Thyroid gland (tissue), 4 donors: ENCODE measurements around the gene OR2D3. TPM values are rescaled to one million over a fixed set of nuclear protein-coding genes. Genes with fewer than 3 reads are reported as not detected.
"Not testable (repeated sequence)": the region's sequence is repeated elsewhere in the genome, so short reads cannot be mapped to it uniquely, and the experiment has no call there.

Experiments used
- DNase-seq, 2 donors: peaks; one replicate each; pipeline ENCODE4 v3.0.0-alpha.2; 2019
- H3K27ac ChIP-seq, 3 donors: fragments of 200-600 bp; sonication (generic); 1 replicate in 2 of 3; 2 replicates in 1 of 3; pipeline ENCODE4 v1.5.1; 2016 to 2019; ENCODE audit warnings: mild to moderate bottlenecking in 1 of 3, moderate library complexity in 1 of 3
- H3K27me3 ChIP-seq: fragments of 200-600 bp; sonication (generic); one replicate; pipeline ENCODE4 v1.5.1; 2019
- H3K36me3 ChIP-seq, 2 donors: fragments of 200-600 bp; sonication (generic); one replicate each; pipeline ENCODE4 v1.5.1; 2016 to 2019
- H3K4me1 ChIP-seq, 2 donors: fragments of 200-600 bp; sonication (generic); one replicate each; pipeline ENCODE4 v1.5.1; 2017 to 2019
- H3K4me3 ChIP-seq, 3 donors: fragments of 200-600 bp; sonication (generic); replicated peaks in 1 of 3; 1 replicate in 2 of 3; 2 replicates in 1 of 3; pipeline ENCODE4 v1.5.1; 2016; ENCODE audit warnings: mild to moderate bottlenecking in 1 of 3
- H3K9me3 ChIP-seq: fragments of 200-600 bp; sonication (generic); one replicate; pipeline ENCODE4 v1.5.1; 2017
- POLR2A ChIP-seq, 2 donors: fragments of 450-650 bp; IDR thresholded peaks; one replicate each; pipeline ENCODE4 v1.6.1; 2017; ENCODE audit warnings: antibody characterized with exemption in 2 of 2, mild to moderate bottlenecking in 2 of 2, moderate library complexity in 1 of 2
- WGBS, 2 donors: methylation state at CpG; one replicate each; pipeline ENCODE4 v1.1.5; 2017; 5-methylcytosine and 5-hydroxymethylcytosine counted together
- intact Hi-C: fragments of 100-400 bp; cut with DNase I; formaldehyde crosslinking; loops from one replicate; pipeline ENCODE4 v1.15.1; 2023
- total RNA-seq, 4 donors: library from RNA; depleted of rRNA; stranded (reverse); fragments of >200 nt; gene quantifications; one replicate each; pipeline ENCODE4 v1.2.3, GENCODE V29; 2016
- TF ChIP-seq, protein P1 (sequence below), 6 experiments: fragments of 200-600 bp in 3 of 6; fragments of 450-650 bp in 3 of 6; sonication (generic) in 3 of 6; IDR thresholded peaks; one replicate each; pipeline ENCODE4 v1.5.1; 2016 to 2019; ENCODE audit warnings: antibody characterized with exemption in 6 of 6, mild to moderate bottlenecking in 2 of 6, inconsistent platforms in 1 of 6, moderate library complexity in 1 of 6

OR2D3 gene
- total RNA-seq, 4 donors from 2014 or later: not detected

- no peak for TF ChIP-seq POLR2A (IDR thresholded peaks at IDR 0.05)
- TF ChIP-seq, protein P1, sequence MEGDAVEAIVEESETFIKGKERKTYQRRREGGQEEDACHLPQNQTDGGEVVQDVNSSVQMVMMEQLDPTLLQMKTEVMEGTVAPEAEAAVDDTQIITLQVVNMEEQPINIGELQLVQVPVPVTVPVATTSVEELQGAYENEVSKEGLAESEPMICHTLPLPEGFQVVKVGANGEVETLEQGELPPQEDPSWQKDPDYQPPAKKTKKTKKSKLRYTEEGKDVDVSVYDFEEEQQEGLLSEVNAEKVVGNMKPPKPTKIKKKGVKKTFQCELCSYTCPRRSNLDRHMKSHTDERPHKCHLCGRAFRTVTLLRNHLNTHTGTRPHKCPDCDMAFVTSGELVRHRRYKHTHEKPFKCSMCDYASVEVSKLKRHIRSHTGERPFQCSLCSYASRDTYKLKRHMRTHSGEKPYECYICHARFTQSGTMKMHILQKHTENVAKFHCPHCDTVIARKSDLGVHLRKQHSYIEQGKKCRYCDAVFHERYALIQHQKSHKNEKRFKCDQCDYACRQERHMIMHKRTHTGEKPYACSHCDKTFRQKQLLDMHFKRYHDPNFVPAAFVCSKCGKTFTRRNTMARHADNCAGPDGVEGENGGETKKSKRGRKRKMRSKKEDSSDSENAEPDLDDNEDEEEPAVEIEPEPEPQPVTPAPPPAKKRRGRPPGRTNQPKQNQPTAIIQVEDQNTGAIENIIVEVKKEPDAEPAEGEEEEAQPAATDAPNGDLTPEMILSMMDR (IDR thresholded peaks at IDR 0.05): no peak
- no peak overlapping the region for H3K27ac ChIP-seq
- no peaks in the 10 kb centered on the region for H3K27me3 ChIP-seq
- H3K36me3 ChIP-seq: no peaks in the 10 kb centered on the region
- intact Hi-C loops: no loop called here
- WGBS, 2 donors: 93 to 96% methylated on average over 3 of the region's 3 CpGs
- no peaks in the 10 kb centered on the region for H3K9me3 ChIP-seq
- no peaks in the 10 kb centered on the region for H3K4me1 ChIP-seq
- no peak for DNase-seq
- H3K4me3 ChIP-seq: no peak overlapping the region
Observed at GRCh38 chr11:6943131-6943530, 22.3 kb downstream of the OR2D3 start.

DNA sequence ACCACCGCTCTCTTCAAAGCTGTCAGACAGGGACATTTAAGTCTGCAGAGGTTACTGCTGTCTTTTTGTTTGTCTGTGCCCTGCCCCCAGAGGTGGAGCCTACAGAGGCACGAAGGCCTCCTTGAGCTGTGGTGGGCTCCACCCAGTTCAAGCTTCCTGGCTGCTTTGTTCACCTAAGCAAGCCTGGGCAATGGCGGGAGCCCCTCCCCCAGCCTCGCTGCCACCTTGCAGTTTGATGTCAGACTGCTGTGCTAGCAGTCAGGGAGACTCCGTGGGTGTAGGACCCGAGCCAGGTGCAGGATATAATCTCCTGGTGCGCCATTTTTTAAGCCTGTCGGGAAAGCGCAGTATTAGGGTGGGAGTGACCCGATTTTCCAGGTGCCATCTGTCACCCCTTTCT lies 33.4 kb downstream of the OR2D3 start:
- H3K4me1 ChIP-seq, intact Hi-C loops, H3K27me3 ChIP-seq, H3K36me3 ChIP-seq, H3K27ac ChIP-seq, H3K9me3 ChIP-seq, DNase-seq, H3K4me3 ChIP-seq: not testable (repeated sequence)
- 85 to 97% methylated on average over 5 to 10 of the region's 10 CpGs for WGBS, 2 donors

DNA sequence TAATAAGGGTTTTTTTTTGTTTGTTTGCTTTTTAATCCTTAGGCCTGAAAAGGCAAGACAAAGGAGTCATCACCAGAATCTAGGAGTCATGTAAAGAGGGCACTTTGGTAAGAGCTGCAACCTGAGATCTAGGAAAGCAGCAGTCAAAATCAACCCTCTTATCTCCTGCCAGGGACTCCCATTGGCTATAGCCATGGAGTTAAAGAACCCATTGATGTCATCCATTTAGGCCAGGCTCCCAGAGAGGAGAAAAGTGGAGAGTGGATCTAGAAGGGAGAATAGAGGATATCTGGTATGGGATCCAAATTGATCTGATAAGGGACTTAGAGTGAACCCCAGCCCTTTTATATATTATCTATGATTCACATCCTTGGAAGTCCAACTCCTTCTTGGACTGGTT lies 41.3 kb downstream of the OR2D3 start:
- TF ChIP-seq, protein P1 (IDR thresholded peaks at IDR 0.05): no peak
- TF ChIP-seq POLR2A (IDR thresholded peaks at IDR 0.05): no peak
- Histone ChIP-seq H3K27ac (no peak overlapping the region), H3K4me3 (no peak overlapping the region), H3K36me3 (no peaks in the 10 kb centered on the region), H3K4me1 (no peaks in the 10 kb centered on the region), H3K9me3 (no peaks in the 10 kb centered on the region), H3K27me3 (no peaks in the 10 kb centered on the region)
- intact Hi-C loops: no loop called here
- DNase-seq: no peak

GRCh38 chr11:6962673-6963072 lies 41.9 kb downstream of the OR2D3 start:
- no peak for DNase-seq
- 89 to 96% methylated on average over 1 of the region's 1 CpG for WGBS, 2 donors
- H3K9me3 ChIP-seq: no peaks in the 10 kb centered on the region
- no peaks in the 10 kb centered on the region for H3K36me3 ChIP-seq
- H3K27ac ChIP-seq: no peak overlapping the region
- H3K27me3 ChIP-seq: no peaks in the 10 kb centered on the region
- intact Hi-C loops: no loop called here
- H3K4me3 ChIP-seq: no peak overlapping the region
- H3K4me1 ChIP-seq: no peaks in the 10 kb centered on the region
- TF ChIP-seq, protein P1 (IDR thresholded peaks at IDR 0.05): no peak
- no peak for TF ChIP-seq POLR2A (IDR thresholded peaks at IDR 0.05)

DNA sequence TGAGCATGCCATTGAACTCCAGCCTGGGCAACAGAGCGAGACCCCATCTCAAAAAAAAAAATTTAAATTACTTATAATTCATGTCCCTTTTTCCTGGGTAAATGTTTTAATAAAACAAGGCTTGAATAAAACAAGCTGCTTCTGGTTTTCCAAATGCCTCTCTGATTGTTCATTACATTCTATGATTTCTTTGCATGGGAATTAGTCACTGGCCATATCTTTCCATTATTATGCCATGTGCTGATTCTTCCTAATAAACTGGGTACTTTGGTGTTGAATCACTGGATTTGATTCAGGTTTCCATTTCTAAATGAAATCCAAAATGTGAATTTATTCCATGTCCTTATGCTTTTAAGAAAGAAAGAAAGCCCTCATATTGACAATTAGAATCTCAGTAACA lies 48.0 kb downstream of the OR2D3 start:
- intact Hi-C loops: no loop called here
- Histone ChIP-seq H3K4me1 (no peaks in the 10 kb centered on the region), H3K36me3 (no peaks in the 10 kb centered on the region), H3K9me3 (no peaks in the 10 kb centered on the region), H3K27ac (no peak overlapping the region), H3K4me3 (no peak overlapping the region), H3K27me3 (no peaks in the 10 kb centered on the region)
- 95 to 96% methylated on average over 1 of the region's 1 CpG for WGBS, 2 donors
- no peak for DNase-seq
- TF ChIP-seq, protein P1 (IDR thresholded peaks at IDR 0.05): no peak
- no peak for TF ChIP-seq POLR2A (IDR thresholded peaks at IDR 0.05)

DNA sequence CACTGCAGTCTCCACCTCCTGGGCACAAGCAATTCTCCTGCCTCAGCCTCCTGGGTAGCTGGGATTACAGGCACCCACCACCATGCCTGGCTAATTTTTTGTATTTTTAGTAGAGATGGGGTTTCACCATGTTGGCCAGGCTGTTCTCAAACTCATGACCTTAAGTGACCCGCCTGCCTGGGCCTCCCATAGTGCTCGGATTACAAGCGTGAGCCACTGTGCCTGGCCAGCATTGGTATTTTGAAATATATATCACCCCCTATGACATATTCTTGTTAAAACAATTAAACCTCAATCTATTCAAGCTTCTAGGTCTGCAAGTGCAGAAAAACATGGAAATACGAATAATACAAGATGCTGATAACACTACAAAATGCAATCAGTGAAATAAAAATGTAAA lies 49.1 kb downstream of the OR2D3 start:
- intact Hi-C loops, H3K27ac ChIP-seq, DNase-seq, H3K4me3 ChIP-seq, H3K27me3 ChIP-seq, H3K9me3 ChIP-seq, H3K4me1 ChIP-seq, H3K36me3 ChIP-seq: not testable (repeated sequence)
- 78 to 85% methylated on average over 4 of the region's 4 CpGs for WGBS, 2 donors

Other genes starting within 250 kb of the OR2D3 start
- 100 to 1,000 TPM in 2 of 4 donors, 10 to 100 TPM in 2; 37.8 to 579 (median 144) TPM for gene MRPL17, start 237.7 kb upstream of the OR2D3 start, total RNA-seq
- gene OR2AG2, start 149.0 kb upstream of the OR2D3 start, total RNA-seq: under 1 TPM; 0.11 to 0.92 (median 0.34) TPM
- gene OR2AG1, start 138.0 kb upstream of the OR2D3 start, total RNA-seq: not detected
- under 1 TPM; 0.27 to 0.92 (median 0.67) TPM for gene OR6A2, start 121.3 kb upstream of the OR2D3 start, total RNA-seq
- gene OR10A5, start 75.3 kb upstream of the OR2D3 start, total RNA-seq: not detected
- not detected for gene OR10A2, start 57.9 kb upstream of the OR2D3 start, total RNA-seq
- gene OR10A4, start 44.4 kb upstream of the OR2D3 start, total RNA-seq: not detected
- gene OR2D2, start 28.5 kb upstream of the OR2D3 start, total RNA-seq: 1 to 10 TPM in 1 of 4 donors, under 1 TPM in 1, not detected in 2; 0.54 to 1.2 TPM
- gene ZNF215, start 5.4 kb downstream of the OR2D3 start, total RNA-seq: 1 to 10 TPM; 1.7 to 3.5 (median 2.1) TPM
- 1 to 10 TPM; 5.1 to 8.1 (median 6.7) TPM for gene ZNF214, start 99.3 kb downstream of the OR2D3 start, total RNA-seq
- gene NLRP14, start 99.5 kb downstream of the OR2D3 start, total RNA-seq: under 1 TPM in 2 of 4 donors, not detected in 2; 0.11 to 0.15 TPM
- under 1 TPM in 2 of 4 donors, not detected in 2; 0.27 to 0.33 TPM for gene RBMXL2, start 168.0 kb downstream of the OR2D3 start, total RNA-seq